ENCODE measurements around the gene DNLZ.
A peak's percentile ranks its signal among the peaks of the same experiment; 100 is the strongest.

- TF ChIP-seq CTCF (IDR thresholded peaks at IDR 0.05) = no peak
- no peak for TF ChIP-seq POLR2AphosphoS5 (IDR thresholded peaks at IDR 0.05; ENCODE audit: low read depth, low read length)
- TF ChIP-seq CHD2 (IDR thresholded peaks at IDR 0.05; ENCODE audit: low read length, partially characterized antibody) = peak; percentile 62
- TF ChIP-seq RCOR1 (IDR thresholded peaks at IDR 0.05; ENCODE audit: low read length) = peak; percentile 56; the same call in 1 of the 2 replicates
- peak; percentile 57 for TF ChIP-seq RAD21 (IDR thresholded peaks at IDR 0.05; ENCODE audit: low read length)
- no peak for TF ChIP-seq EZH2phosphoT487 (IDR thresholded peaks at IDR 0.05; ENCODE audit: borderline replicate concordance, low read depth)
- TF ChIP-seq YY1 (IDR thresholded peaks at IDR 0.05; ENCODE audit: low read depth) = no peak
- no peak for TF ChIP-seq GATA2 (CRISPR knock-in tag; IDR thresholded peaks at IDR 0.05)
- no peak for TF ChIP-seq PBX3 (IDR thresholded peaks at IDR 0.05)
- TF ChIP-seq REST (IDR thresholded peaks at IDR 0.05; ENCODE audit: low read depth, low read length) = no peak
- TF ChIP-seq MAX (IDR thresholded peaks at IDR 0.05; ENCODE audit: low read depth) = no peak
- TF ChIP-seq EP300 (IDR thresholded peaks at IDR 0.05; ENCODE audit: borderline replicate concordance in 1 of 2, low read depth in 1 of 2, low read length in 1 of 2) = no peak
Observed at GRCh38 chr9:136364942-136365774, 1.6 kb upstream of the DNLZ start.

Measured in SK-N-SH (cell line).